AG04450 (cell line): ENCODE data around the gene ASGR2. TPM values are rescaled to one million over a fixed set of nuclear protein-coding genes. Genes with fewer than 3 reads are reported as not detected.

Experiments used
- CTCF ChIA-PET: fragments of 300-600, 350-600 bp; formaldehyde crosslinking; extraction: SDS; loops from one replicate; lab custom pipeline; 2022; ENCODE audit warnings: antibody characterized with exemption, inconsistent platforms; lab: Charles Lee
- POLR2A ChIA-PET: fragments of 350-600 bp; formaldehyde crosslinking; extraction: SDS; loops from one replicate; lab custom pipeline; 2021; ENCODE audit warnings: antibody characterized with exemption, inconsistent platforms; lab: Yijun Ruan, JAX
- DNase-seq: peaks from one replicate; pipeline ENCODE4 v3.0.0-alpha.2; 2011; ENCODE audit warnings: low read depth, low spot score
- H3K27ac ChIP-seq: one replicate; pipeline ENCODE4 v1.5.1; 2012; ENCODE audit warnings: low read depth, low read length, control low read depth
- H3K27me3 ChIP-seq: one replicate; pipeline ENCODE4 v1.6.0; 2012; ENCODE audit warnings: low read length; ENCODE audit not compliant: control insufficient read depth, insufficient read depth
- H3K4me3 ChIP-seq: 2 replicates; pipeline ENCODE4 v1.5.1; 2011; ENCODE audit warnings: mild to moderate bottlenecking, low read depth, low read length, control low read depth
- H3K9me3 ChIP-seq: 2 replicates; pipeline ENCODE4 v1.5.1; 2012; ENCODE audit warnings: low read length; ENCODE audit not compliant: control insufficient read depth, insufficient read depth
- CTCF ChIP-seq: IDR thresholded peaks from 2 replicates; pipeline ENCODE4 v1.5.1; 2011; ENCODE audit warnings: low read depth, low read length, control low read depth, inconsistent platforms
- polyA plus RNA-seq: library from polyadenylated mRNA; depleted of rRNA; stranded (reverse); fragments of >200 nt; gene quantifications from 2 replicates; pipeline ENCODE4 v1.2.3, GENCODE V29; 2011

ASGR2 gene
- polyA plus RNA-seq, 1 experiment, result not detected

- Histone ChIP-seq H3K27me3 (no peaks in the 10 kb centered on the region), H3K9me3 (no peaks in the 10 kb centered on the region), H3K4me3 (no peak within 1 kb of the TSS), H3K27ac (no peak within 1 kb of the TSS)
- DNase-seq, result no peak
- CTCF ChIA-PET, result no interaction called here
- POLR2A ChIA-PET, result no interaction called here
- no peak for TF ChIP-seq CTCF
Observed at GRCh38 chr17:7079581-7080455, 34.8 kb downstream of the ASGR2 start, which contains the start of gene CLEC10A. TSS of gene CLEC10A (minus strand) at chr17:7080251. CDS start at chr17:7078812, 1,439 bp downstream.

GRCh38 chr17:7078711-7079110 is 35.9 kb downstream of the ASGR2 start:
- Histone ChIP-seq H3K4me3 (no peak overlapping the region), H3K9me3 (no peaks in the 10 kb centered on the region), H3K27ac (no peak overlapping the region), H3K27me3 (peaks cover 2% of the 10 kb centered on the region)
- ChIA-PET POLR2A (no interaction called here), CTCF (no interaction called here)
- TF ChIP-seq CTCF, result no peak
- DNase-seq, result no peak

- CTCF ChIA-PET, result no interaction called here
- no peak for DNase-seq
Observed at GRCh38 chr17:7077911-7078546, 36.6 kb downstream of the ASGR2 start.

GRCh38 chr17:7074931-7075330 is 39.7 kb downstream of the ASGR2 start:
- no peak for DNase-seq
- H3K27ac ChIP-seq, result no peak overlapping the region
- no peak overlapping the region for H3K4me3 ChIP-seq
- no peak for TF ChIP-seq CTCF
- ChIA-PET POLR2A (no interaction called here), CTCF (interaction anchor here (1.3 kb wide), 1 partner anchor 29 kb away, joined by 4 read pairs; no protein-coding TSS in a partner anchor)
- no peaks in the 10 kb centered on the region for H3K9me3 ChIP-seq
- peaks cover 14% of the 10 kb centered on the region for H3K27me3 ChIP-seq

More at GRCh38 chr17:7077911-7078546, 36.6 kb downstream of the ASGR2 start:
- POLR2A ChIA-PET, result no interaction called here
- Histone ChIP-seq H3K9me3 (no peaks in the 10 kb centered on the region), H3K27me3 (peaks cover 5% of the 10 kb centered on the region), H3K27ac (no peak overlapping the region), H3K4me3 (no peak overlapping the region)
- TF ChIP-seq CTCF, result no peak

GRCh38 chr17:7072406-7072805 is 42.2 kb downstream of the ASGR2 start:
- no peak for TF ChIP-seq CTCF
- Histone ChIP-seq H3K9me3 (peaks cover 7% of the 10 kb centered on the region; the same call in 1 of the 2 replicates), H3K27me3 (peaks cover 24% of the 10 kb centered on the region), H3K4me3 (no peak overlapping the region), H3K27ac (no peak overlapping the region)
- POLR2A ChIA-PET, result no interaction called here
- CTCF ChIA-PET, result no interaction called here
- no peak for DNase-seq
